Right lung (tissue), 5 donors: ENCODE data around the gene CACNA1E. TPM values are rescaled to one million over a fixed set of nuclear protein-coding genes. Genes with fewer than 3 reads are reported as not detected.
A peak's percentile ranks its signal among the peaks of the same experiment; 100 is the strongest.

Source experiments
- DNase-seq, 2 donors: peaks; one replicate each; pipeline ENCODE4 v3.0.0-alpha.2; 2013
- polyA plus RNA-seq, 5 donors: library from polyadenylated mRNA; unstranded; fragments of 120-200 nt; gene quantifications; one replicate each; pipeline versions ENCODE4 v1.2.1 to v1.2.3, GENCODE V29; 2013; ENCODE audit warnings: inconsistent platforms in 1 of 5, low replicate concordance in 1 of 5; ENCODE audit not compliant: insufficient read length in 5 of 5, insufficient read depth in 1 of 5

CACNA1E gene
- polyA plus RNA-seq, 5 donors = 0.05 to 0.16 (median 0.08) TPM

DNA sequence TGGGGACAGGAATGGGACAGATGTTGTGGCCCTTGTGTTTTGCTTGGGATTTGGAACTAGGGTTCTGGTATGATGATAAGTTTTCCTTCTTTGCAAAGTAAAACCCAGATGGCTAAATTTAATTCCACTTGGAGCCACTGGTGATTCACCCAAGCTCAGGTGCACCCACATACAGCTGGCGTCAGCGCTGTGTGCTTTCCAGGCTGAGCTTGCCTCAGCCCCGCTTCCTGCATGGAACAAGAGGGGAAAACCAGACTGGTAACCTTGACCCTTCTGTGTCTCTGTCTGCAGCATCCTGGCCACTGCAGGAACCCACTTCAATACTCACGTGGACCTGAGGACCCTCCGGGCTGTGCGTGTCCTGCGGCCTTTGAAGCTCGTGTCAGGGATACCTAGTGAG, 94.2 kb downstream of the CACNA1E start:
- DNase-seq = no peak

DNA sequence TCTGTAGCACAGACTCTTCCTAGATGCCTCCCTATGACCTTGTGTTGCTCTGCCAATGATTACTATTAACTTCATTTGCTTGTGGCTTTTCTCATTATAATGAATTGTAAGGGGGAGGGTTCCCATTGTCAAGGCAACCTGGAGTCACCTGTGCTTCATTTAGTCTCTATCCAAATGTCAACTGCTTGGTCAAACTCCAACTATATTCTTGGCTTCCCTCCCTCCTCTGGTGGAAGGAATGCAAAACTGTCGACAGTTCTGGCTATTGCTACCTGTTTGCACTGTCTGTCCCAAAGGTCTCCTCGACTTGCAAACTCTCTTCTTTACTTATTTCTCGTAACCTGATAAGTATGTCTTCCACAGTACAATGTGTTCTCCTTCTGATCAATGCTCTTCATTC, 100.3 kb downstream of the CACNA1E start:
- no peak for DNase-seq

DNA sequence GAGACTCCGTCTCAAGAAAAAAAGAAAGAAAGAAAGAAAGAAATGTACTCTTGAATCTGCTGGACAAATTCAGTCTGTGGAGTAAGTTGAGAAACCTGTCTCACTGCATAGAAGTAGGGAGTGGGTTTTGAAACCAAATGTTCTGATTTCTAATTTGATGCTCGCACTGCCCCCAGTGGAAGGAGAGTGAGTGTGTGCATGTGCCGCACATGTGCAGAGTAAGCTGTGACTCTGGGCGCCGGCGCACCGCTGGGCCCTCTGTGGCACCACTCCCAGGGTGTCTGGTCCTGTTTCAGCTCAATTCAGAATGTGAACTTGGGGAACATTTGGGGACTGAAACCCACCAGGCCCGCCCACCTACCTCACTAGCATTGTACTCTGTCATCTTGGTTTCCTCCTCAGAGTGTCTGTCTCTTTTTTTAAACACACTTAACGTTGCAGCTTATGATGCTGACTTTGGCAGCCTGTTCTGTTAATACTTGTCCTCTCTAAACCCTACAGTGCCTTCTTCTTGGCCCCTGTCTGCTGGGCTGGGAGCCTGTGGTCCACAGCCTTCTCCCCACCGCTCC, 104.6 kb downstream of the CACNA1E start:
- no peak for DNase-seq

DNA sequence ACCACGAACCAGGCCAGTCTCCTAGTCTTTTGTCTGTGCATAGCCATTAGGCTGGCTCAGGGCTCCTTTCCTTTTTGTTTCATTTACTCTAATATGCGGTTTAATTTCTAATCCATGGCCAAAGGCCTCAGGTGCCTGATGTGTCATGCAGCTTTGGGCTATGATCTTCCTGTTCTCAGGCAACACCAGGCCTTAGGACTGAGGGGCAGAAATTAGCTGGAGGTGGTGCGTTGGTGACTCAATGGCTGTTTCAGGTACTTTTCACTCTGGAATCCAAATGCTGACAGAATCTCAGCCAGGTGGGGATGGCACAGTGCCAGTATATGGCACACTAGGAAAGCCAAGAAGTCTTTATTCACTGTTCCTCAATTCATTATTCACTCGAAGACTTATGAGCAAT, 105.3 kb downstream of the CACNA1E start:
- no peak for DNase-seq

DNA sequence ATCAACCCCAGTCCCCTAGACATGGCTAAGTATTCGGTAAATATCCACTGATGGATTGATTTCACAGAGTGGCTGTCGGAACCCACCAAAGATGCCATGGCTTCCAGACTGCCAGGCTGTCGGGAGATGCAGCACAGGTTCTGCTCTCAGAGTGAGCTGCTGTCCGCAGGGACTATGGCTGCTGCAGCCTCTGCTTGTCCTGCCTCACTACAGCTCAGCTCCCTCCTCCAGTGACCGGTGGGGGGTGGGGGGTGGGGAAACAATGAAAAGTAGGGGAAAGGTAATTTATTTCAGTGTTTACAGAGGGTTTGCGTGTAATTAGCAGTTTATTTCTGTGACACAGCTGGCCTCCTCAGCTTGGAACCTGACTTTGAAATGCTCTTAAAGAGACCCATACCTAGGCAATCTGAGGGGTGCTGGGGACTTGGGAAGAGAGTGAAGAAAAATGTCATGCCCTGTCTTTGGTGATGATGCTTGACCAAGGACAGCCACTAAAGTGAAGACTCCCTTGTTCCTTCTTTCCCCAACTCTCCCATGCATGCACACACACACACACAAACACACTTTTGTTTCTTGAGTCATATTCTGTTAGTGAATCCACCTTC, 109.0 kb downstream of the CACNA1E start:
- DNase-seq = no peak

DNA sequence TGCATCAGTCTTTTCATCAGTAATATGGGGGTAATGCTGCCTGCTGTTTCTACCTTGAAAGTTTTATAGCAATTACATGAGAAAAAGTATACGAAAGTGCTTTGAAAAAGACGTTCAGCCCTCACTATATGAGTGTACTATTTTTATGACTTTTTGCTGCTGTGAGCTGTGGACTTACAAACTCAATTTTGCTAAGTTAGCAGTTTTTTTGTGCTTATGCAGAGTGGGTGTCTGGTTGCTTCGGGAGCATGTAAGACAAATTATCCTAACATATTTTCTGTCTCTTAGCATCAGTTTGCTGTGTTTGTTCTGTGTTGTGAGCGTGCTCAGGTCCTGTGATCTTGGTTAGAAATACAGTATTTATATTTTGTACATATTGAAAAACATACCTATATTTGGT, 109.7 kb downstream of the CACNA1E start:
- no peak for DNase-seq

DNA sequence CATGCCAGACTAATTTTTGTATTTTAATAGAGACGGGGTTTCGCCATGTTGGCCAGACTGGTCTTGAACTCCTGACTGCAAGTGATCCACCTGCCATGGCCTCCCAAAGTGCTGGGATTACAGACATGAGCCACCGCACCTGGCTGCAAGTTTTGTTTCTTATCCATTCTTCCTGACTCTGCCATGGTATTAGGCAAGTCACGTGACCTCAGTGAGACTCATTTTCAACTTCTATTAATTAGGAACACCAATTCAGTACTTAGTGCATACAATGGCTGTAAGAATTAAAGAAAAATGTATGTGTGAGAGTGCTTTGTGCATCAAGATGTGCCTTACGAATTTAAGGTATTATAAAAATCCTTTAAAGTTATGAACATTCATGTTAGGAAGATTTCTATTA, 111.2 kb downstream of the CACNA1E start:
- DNase-seq = no peak

DNA sequence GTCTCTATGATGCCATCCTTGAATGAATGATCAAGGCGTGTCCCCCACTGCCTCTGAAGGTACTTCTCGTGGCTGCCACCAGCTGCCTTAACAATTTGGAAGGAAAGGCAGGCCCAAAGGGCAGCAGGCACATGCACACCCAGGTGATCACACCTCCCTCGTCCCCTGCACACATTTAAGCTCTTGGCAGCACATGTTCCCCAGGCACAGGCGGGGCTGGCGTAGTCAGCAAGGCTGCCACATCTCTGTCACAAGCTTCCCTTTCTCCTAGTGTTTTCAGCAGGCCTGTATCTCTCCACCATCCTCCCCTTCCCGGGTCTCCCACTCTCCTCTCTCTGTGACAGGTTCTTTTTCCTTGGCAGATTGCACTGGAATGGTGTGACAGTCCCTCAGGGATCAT, 111.9 kb downstream of the CACNA1E start:
- DNase-seq = no peak

DNA sequence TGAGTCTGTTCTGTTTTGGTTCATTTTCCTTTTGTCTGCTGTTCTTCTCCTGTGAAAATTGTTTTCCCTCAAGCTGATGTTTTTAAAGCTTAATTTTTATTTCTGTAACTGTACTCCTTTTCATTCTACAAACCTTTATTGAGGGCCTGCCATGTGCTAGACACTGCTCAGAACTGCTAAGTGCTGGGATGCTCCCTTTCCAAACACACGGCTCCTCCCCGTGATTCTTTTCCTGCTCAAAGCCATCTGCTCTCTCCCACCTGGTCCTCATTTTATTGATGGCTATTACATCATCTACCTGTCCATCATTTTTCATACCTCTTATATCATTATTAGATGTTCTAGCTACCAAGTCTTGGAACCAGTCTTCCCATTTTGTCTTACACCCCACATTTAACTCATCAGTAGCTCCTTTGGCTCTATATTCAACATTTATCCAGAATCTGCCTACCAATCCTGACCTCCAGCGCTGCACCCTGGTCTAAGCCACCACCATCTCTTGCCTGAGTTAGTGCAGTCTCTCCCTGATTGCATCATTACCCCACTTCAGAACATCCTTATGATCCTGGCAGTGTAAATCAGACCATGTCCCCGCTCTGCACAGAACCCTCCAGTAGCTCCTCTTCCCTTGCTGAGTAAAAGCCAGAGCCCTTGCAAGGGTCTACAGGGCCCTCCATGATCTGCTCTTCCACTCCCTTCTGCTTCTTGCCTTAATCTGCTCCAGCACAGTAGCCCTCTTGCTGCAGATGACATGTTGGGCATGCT, 118.1 kb downstream of the CACNA1E start:
- no peak for DNase-seq

DNA sequence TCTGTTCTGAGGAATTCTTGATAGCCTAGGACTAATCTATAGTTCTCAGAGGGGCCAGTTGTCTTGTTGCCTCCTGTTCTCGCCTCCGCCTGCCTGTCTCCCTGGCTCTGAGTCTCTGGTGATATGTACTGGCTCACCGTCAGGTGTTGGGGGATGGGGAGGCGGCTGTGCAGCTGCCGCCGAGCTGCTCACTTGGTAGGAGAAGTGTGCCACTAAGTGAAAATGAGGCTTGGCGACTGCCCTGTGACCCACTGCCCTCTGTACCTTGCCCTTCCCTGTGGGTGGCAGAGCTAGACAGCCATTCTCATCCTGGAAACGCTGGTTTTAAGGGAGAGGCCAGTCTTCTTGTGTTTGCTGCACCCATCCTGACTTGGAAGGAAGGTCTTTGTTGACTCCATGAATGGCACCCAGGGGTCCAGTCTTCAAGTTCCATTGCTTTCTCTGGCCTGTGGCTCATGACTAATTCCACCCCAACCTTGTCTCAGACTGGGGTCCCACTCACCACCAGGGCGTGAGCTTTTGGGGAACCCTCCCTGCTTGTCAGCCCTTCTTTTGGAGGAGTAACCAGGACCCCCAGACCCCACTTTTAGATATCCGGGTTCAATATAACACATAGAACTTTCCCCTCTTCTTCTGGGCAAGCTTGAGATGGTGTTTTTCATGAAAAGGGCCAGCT, 120.6 kb downstream of the CACNA1E start:
- DNase-seq = no peak

DNA sequence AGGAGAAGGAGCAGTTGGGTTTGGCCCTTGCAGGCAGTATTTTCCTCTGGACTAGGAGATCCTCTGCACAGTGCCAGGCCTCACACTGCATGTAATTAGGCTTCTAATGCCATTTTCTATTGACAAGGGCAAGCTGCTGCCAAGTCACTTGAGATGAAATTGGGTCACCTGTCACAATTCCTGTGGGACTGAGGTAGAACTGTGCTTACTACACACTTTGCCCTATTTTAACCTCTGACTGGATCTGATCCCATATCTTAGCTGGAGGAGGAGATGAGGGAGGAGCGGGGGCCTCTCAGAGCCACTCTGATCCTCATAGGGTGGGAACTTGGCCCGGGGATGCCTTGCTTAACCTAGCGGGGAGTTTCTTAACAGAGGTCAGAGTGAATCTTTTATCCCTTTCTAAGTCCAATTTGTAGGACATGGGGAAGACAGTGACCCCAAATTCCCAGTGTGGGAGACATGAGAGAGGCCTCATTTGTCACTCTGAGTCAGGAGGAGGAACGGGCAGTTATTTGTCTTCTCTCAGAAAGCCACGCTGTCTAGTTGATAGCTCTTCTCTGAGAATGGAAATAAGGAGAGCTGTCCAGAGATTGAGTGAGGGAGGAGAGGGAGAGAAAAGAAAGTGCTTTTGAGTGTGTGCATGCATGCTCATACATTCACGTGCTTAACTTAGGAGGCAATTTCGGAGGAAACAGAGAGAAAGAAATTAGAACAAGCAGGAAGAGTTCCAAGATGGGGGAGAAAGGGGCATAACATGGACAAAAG, 121.3 kb downstream of the CACNA1E start:
- no peak for DNase-seq

DNA sequence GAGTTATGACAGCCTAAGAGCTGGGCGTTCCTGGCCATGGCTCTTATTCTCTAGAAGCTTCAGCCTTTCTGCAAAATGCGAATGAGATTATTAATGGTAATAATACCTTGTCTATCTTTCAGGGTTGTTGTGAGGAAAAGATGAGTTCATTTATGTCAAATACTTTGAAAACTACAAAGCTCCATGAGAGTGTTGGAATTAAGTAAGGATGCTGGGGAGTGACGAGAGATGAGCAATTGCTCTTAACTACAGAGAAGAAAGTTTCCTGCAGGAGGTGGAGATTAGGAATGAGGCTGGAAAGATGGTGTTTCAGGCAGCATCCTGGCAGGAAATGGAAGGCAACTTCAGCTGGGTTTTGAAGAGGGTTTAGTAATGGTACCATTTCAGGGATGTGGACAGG, 124.2 kb downstream of the CACNA1E start:
- DNase-seq = no peak

DNA sequence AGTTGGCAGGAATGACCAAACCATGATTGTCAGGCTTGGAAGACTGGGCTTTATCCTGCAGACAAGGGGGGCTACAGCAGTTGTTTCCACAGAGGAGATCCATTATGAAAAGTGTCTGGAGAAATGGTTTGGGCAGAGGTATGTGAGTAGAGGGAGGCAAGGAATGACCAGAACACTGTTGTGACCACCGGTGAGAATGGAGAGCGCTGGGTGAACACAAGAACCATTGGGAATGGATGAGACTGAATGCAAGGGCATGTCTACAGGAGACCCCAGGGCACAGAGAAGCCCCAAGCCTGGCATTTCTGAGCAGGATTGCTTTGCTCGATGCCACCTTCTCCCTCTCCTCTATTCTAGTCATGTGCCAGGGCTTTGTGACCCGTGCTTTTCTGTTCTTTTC, 125.1 kb downstream of the CACNA1E start:
- no peak for DNase-seq

DNA sequence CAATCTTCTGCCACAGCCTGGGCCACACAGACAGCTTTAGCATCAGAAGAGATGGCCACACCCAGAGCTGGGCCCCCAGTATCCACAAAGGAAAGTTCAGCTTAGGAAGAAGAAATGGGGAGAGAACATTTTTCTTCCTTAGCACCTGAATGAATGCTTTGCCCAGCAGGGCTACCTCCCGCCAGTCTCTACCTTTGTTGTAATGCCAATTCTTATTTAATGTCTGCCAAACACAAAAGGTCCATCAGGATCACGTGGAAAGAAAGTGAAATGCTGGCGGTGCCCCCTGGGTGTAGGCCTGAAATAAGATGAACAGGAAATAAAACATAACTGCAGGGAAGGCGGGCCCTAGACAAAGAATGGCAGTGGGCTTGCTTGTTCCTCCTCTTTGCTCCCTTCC, 125.6 kb downstream of the CACNA1E start:
- DNase-seq = no peak

DNA sequence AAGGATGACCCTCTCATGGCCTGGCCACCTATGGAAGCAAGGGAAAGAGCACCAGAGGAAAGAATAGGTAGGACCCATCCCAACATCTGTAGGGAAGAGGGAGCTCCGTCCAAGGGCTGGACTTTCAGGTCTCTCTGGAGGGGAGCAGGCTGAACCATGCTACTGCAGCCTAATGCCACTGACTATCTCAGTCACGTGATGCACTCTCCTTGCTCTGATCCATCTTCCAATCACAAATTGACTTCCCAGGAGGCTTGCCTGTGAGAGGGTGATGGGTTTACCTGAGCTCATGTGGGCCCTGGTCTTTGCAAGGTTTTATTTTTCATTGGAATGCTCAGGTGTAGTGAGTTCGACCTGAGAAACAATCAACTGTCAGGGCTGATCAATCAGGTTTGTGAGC, 128.8 kb downstream of the CACNA1E start:
- no peak for DNase-seq

DNA sequence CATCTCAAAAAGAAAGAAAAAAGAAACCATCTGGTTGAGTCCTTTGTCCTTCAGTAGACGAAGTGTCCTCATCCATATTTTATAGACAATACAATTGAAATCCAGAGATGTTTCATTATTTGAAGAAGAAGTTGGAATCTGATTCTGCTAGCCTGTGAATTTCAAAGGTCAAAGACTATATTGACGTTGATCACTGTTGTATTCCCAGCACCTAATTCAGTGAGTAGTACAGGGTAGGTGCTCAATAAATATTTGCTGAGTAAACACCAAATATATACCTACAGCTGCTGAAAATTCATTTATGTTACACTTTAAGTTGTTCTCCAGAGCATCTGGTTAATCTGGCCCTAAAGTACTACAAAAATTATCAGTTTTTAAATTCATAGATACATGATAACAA, 135.2 kb downstream of the CACNA1E start:
- no peak for DNase-seq

DNA sequence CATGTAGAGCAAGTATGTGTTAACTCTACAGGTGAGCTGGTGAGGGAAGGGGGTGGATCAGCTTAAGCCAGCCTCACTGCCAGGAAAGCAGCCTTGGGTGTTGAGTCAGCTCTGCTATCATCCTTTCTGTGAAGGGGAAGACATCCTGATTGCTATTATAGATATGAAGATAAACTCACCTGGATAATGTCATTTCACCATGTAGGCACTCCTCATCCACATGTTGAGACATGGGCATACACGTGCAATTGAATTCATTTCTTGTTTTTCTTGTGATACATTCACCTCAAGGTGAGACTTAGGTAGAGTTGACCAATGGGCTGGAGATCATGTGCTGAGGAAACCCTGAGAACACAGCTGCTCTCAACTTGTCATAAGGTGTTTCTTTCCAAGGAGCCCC, 136.9 kb downstream of the CACNA1E start:
- no peak for DNase-seq

DNA sequence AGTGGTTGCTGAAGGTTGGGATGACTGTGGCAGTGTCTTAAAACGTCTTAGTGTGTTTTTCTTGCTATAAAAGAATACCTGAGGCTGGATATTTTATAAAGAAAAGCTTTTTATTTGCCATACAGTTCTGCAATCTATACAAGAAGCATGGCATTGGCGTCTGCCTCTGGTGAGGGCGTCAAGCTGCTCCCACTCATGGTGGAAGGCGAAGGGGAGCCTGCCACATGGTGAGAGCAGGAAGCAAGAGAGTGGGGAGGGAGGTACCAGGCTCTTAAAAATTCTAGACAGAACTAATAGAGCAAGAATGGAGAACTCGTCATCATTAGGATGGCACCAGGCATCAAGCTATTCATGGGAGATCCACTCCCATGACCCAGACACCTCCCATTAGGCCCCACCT, 140.5 kb downstream of the CACNA1E start:
- no peak for DNase-seq

DNA sequence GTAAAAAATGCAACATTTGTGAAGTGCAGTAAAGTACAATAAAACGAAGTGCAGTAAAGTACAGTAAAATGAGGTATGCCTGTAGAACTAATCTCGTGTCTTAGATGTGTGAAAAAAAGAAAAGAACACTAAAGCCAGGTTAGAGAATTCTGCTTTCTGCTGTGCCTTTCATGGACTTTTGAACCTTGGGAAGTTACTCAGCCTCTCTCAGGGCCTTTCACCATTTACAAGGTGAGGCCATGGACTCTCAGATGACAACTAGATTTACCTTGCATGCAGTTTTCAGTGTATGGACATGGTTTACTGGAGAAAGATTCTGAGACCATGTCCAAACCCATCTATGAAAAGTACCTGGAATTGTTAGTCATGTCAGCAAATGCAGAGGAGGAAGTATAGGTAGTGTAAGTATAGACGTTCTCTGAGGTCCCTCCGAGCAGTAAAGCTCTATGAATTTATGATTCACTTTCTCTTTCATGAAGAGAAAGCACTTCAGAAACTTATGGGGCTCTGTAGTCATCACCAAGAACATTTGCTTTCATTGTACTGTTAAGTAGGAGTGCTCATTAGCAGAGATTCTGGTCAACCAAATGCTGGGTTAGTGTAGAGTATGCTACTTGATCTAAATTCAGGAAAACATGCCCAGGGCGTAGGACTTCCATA, 143.1 kb downstream of the CACNA1E start:
- no peak for DNase-seq

DNA sequence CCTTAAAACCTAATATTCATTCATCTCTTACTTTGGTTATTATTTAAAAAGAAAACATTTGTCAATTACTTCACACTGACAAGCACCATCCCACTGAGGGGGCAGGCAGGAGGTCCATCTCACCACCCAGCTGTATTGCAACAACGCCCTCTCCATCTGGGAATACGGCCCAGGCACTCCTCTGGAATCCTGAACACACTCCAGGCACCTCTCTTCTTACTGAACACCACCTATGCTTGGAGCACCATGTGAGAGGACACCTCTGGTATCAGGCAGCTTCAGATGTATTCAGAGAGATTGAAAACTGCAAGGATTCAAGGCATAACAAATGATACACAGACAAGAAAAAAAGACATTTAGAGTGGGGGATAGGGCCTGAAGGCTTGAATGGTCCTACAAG, 147.1 kb downstream of the CACNA1E start:
- DNase-seq = no peak

DNA sequence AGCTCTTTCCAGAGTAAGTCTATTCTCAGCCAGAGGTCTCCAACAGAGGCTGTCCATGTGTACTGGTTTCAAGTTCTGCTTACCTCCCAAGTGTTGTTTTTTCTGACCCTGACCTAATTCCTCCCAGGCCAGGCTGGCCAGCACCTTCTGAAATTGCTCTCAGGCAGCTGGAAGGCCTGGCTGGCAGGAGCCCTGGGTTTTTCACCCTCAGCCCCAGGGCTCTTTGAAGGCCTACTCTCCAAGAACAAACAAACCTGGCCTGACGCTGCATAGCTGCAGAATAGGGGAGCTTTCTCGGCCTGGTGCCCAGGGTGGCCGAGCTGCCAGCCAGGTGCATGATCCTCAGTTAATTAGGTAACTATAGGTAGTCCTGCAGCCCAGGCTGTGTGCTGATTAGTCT, 147.5 kb downstream of the CACNA1E start:
- DNase-seq = peak; percentile 15 to 18

DNA sequence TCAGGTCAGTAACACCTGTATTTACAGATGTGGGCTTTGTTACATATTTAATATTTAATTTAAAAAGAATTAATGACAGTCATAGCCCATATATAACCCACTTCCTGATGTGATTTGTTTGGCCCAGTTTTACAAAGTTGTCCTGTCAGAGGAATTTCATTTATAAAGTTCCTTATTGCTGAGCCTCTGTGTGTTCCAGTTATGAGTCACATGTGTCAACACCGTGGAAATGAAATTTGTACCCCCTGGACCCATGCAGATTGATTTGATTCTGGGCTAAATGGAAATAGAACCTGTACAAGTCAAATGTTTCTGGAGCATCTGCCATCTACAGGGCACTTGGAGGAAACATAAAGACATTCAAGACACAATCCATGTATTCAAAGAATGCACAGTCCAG, 149.2 kb downstream of the CACNA1E start:
- no peak for DNase-seq
